ENCODE data around the gene MT1B. TPM values are rescaled to one million over a fixed set of nuclear protein-coding genes. Genes with fewer than 3 reads are reported as not detected.

Gene MT1B
- total RNA-seq, 4 donors from 2014 or later = not detected

GRCh38 chr16:56606476-56607108 lies 45.1 kb upstream of the MT1B start:
- DNase-seq (ENCODE audit: low spot score in 2 of 2) = peak in 1 of 2 donors; percentile 74
- H3K4me1 ChIP-seq = peaks cover 0 to 56% (median 29%) of the 10 kb centered on the region in 4 donors
- H3K27me3 ChIP-seq = no peaks in the 10 kb centered on the region
- 14 to 21% methylated on average over 8 of the region's 8 CpGs for WGBS, 2 donors
- TF ChIP-seq EP300 (IDR thresholded peaks at IDR 0.05) (peak in 1 of 2 donors; percentile 68), POLR2A (IDR thresholded peaks at IDR 0.05) (no peak)
- peak overlapping the region; percentile 76 to 97 (median 93) for H3K27ac ChIP-seq
- H3K36me3 ChIP-seq = peaks cover 0 to 5% (median 0%) of the 10 kb centered on the region in 3 donors
- H3K9me3 ChIP-seq = no peaks in the 10 kb centered on the region
- peak overlapping the region in 1 of 4 donors; percentile 20 for H3K4me3 ChIP-seq

- Histone ChIP-seq H3K27ac (peak overlapping the region; percentile 76 to 97 (median 93)), H3K36me3 (peaks cover 0 to 5% (median 0%) of the 10 kb centered on the region in 3 donors), H3K4me1 (peaks cover 0 to 62% (median 32%) of the 10 kb centered on the region in 4 donors), H3K27me3 (no peaks in the 10 kb centered on the region), H3K4me3 (peak overlapping the region in 2 of 4 donors; percentile 66 to 69), H3K9me3 (no peaks in the 10 kb centered on the region)
- peak; percentile 62 to 82 for DNase-seq (ENCODE audit: low spot score in 2 of 2)
- no peak for TF ChIP-seq CTCF (IDR thresholded peaks at IDR 0.05)
- peak; percentile 95 to 98 for TF ChIP-seq EP300 (IDR thresholded peaks at IDR 0.05)
- TF ChIP-seq POLR2A (IDR thresholded peaks at IDR 0.05) = peak in 1 of 2 donors; percentile 25
- 35 to 42% methylated on average over 13 to 14 of the region's 14 CpGs for WGBS, 2 donors
These were observed 44.5 kb upstream of the MT1B start for GRCh38 chr16:56607109-56607618.

- Histone ChIP-seq H3K9me3 (no peaks in the 10 kb centered on the region), H3K4me3 (peak overlapping the region; percentile 62 to 69 (median 66)), H3K36me3 (peaks cover 0 to 5% (median 0%) of the 10 kb centered on the region in 3 donors), H3K27ac (peak overlapping the region; percentile 76 to 97 (median 93)), H3K27me3 (no peaks in the 10 kb centered on the region), H3K4me1 (peaks cover 0 to 64% (median 32%) of the 10 kb centered on the region in 4 donors)
- TF ChIP-seq EP300 (IDR thresholded peaks at IDR 0.05) = no peak
- DNase-seq (ENCODE audit: low spot score in 2 of 2) = no peak
- WGBS, 2 donors = 67 to 70% methylated on average over 2 of the region's 2 CpGs
These were observed 44.0 kb upstream of the MT1B start for GRCh38 chr16:56607675-56608042.

- Histone ChIP-seq H3K4me3 (peak within 1 kb of the TSS; percentile 62 to 69 (median 66)), H3K9me3 (no peaks in the 10 kb centered on the region), H3K36me3 (peaks cover 0 to 5% (median 0%) of the 10 kb centered on the region in 3 donors), H3K27me3 (no peaks in the 10 kb centered on the region), H3K4me1 (peaks cover 0 to 64% (median 32%) of the 10 kb centered on the region in 4 donors), H3K27ac (peak within 1 kb of the TSS; percentile 76 to 97 (median 93))
- WGBS, 2 donors = 6 to 11% methylated on average over 30 to 42 of the region's 62 CpGs
- TF ChIP-seq CTCF (IDR thresholded peaks at IDR 0.05) (peak in 1 of 5 experiments; percentile 45), POLR2A (IDR thresholded peaks at IDR 0.05) (peak; percentile 86 to 91), EP300 (IDR thresholded peaks at IDR 0.05) (peak in 1 of 2 donors; percentile 98)
- peak; percentile 90 to 92 for DNase-seq (ENCODE audit: low spot score in 2 of 2)
These were observed 43.4 kb upstream of the MT1B start, which contains the start of gene MT2A for GRCh38 chr16:56608043-56608875. MT2A (plus strand) TSS chr16:56608584; CDS start chr16:56608656, 72 bp downstream.

- Histone ChIP-seq H3K27me3 (no peaks in the 10 kb centered on the region), H3K4me1 (peaks cover 0 to 64% (median 32%) of the 10 kb centered on the region in 4 donors), H3K4me3 (peak overlapping the region; percentile 62 to 69 (median 66)), H3K27ac (peak overlapping the region; percentile 76 to 97 (median 93)), H3K9me3 (no peaks in the 10 kb centered on the region), H3K36me3 (peaks cover 0 to 5% (median 0%) of the 10 kb centered on the region in 3 donors)
- no peak for DNase-seq (ENCODE audit: low spot score in 2 of 2)
- TF ChIP-seq CTCF (IDR thresholded peaks at IDR 0.05) = no peak
- WGBS, 2 donors = 0 to 1% methylated on average over 21 of the region's 21 CpGs
These were observed 42.7 kb upstream of the MT1B start for GRCh38 chr16:56608876-56609462.
